HG03378 (cell line): ENCODE results near the gene TMEM151B.

Experiments used
- ATAC-seq: cut with Tn5 transposase; IDR thresholded peaks from one replicate; pipeline ENCODE4 v1.9.1; 2021; ENCODE audit warnings: mild to moderate bottlenecking, moderate library complexity; ENCODE audit not compliant: unreplicated experiment

Gene TMEM151B

DNA sequence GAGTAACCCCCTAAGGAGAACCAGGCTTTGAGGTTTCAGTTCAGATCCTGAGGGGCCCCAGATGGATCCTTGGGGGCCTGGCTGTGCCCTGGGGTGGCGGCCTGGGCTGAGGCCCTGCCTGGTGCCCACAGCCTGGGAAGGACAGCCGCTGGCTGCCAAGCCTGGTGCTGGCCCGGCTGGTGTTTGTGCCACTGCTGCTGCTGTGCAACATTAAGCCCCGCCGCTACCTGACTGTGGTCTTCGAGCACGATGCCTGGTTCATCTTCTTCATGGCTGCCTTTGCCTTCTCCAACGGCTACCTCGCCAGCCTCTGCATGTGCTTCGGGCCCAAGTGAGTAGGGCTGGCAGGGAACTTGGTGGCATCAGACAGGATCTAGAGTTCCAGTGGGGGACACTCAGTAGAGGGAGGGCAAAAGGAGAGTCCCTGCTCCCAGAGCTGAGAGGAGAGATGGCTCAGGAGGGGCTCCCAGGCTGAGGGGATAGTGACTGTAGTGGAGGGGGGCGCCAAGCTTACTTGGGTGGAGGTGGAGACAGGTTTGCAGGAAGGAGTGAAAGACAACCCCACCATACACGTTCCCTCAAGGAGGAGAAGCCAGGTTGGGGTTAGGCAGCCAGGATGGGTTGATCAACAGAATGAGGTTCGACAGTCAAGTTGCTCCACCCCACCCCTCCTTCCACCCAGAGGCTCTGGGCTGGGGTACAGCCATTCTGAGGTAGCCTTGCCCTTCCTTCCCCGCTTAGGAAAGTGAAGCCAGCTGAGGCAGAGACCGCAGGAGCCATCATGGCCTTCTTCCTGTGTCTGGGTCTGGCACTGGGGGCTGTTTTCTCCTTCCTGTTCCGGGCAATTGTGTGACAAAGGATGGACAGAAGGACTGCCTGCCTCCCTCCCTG lies 37.3 kb upstream of the TMEM151B start:
- no peak for ATAC-seq

DNA sequence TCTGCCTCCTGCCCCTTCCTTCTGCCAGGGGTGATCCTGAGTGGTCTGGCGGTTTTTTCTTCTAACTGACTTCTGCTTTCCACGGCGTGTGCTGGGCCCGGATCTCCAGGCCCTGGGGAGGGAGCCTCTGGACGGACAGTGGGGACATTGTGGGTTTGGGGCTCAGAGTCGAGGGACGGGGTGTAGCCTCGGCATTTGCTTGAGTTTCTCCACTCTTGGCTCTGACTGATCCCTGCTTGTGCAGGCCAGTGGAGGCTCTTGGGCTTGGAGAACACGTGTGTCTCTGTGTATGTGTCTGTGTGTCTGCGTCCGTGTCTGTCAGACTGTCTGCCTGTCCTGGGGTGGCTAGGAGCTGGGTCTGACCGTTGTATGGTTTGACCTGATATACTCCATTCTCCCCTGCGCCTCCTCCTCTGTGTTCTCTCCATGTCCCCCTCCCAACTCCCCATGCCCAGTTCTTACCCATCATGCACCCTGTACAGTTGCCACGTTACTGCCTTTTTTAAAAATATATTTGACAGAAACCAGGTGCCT lies 36.6 kb upstream of the TMEM151B start:
- ATAC-seq: no peak

DNA sequence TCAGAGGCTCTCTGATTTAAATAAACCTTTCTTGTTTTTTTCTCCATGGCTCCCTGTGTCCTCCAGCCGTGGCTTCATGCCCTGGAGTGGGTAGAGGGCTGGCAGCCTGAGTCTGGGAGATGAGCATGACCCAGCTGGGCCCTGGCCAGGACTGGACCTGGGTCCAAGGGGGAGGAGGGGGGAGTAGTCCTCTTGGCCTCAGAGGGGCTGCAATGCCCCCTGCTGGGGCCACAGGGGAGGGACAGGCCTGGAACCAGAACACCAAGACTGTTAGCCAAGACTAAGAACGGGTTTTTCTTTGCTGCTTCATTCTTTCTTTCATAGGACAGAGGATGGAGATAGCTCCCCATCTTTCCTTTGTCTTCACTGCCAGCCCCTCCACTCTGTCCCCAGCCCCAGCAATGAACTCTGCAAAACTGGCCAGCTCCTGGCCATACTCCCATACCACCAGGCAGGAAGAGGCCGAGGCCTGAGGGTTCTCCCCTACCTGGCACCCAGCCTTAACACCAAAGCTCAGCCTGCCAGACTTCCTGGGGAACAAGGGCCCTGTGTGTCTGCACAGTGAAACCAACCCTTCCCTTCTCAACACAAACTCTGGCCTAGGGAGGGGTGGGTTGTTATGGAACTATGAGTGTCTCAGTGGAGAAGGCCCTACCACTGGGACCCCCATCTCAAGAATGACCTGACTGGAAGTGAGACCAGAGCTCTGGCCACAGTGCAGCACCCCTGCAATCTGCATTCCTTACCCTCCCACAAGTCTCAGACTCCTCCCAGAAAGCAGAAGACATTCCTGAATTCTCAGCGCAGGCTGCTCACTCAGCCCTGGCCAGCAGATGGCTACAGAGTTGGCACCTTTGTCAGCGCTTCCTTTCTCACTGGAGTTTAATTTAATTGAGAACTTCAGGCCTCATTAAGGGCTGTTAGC lies 35.9 kb upstream of the TMEM151B start:
- no peak for ATAC-seq

DNA sequence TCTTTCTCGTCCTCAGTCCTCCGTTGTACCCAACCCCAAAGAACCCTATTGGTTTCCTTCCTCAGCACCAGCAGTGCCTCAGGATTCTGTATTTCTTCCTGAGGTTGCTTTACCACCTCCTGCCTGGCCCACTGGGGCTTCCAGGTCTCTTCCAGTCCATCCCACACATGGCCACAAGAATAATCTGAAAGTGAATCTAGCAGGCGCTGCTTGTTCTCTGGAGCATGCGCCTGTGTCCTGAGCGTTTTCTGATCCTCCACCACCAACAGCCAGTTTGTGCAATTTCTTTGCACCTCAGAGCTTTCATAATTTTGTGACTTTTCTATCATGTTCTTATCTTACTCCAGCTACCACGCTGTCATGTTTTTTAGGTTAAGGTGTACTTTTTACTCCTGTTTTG lies 35.0 kb upstream of the TMEM151B start:
- no peak for ATAC-seq

GRCh38 chr6:44235891-44236516 lies 34.2 kb upstream of the TMEM151B start:
- ATAC-seq: no peak

GRCh38 chr6:44237021-44237812 lies 33.0 kb upstream of the TMEM151B start:
- ATAC-seq: peak; percentile 52

GRCh38 chr6:44237813-44238433 lies 32.3 kb upstream of the TMEM151B start:
- ATAC-seq: peak; percentile 44

- no peak for ATAC-seq
Observed at GRCh38 chr6:44238687-44239350, 31.4 kb upstream of the TMEM151B start.

DNA sequence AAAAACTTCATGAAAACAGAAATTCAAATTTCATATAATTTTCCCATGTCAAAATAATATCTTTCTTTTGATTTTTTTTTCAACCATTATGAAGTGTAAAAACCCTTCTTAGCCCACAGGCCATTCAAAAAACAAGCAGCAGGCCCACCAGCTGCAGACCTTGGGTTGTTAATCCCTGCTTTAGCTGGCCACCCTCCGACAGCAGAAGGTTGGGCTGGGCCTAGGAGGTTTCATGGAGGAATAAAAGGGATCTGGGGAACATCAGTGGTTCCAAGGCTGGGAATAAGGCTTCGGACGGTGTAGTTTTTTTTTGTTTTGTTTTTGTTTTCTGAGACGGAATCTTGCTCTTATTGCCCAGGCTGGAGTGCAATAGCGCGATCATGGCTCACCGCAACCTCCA lies 26.9 kb upstream of the TMEM151B start:
- ATAC-seq: no peak

DNA sequence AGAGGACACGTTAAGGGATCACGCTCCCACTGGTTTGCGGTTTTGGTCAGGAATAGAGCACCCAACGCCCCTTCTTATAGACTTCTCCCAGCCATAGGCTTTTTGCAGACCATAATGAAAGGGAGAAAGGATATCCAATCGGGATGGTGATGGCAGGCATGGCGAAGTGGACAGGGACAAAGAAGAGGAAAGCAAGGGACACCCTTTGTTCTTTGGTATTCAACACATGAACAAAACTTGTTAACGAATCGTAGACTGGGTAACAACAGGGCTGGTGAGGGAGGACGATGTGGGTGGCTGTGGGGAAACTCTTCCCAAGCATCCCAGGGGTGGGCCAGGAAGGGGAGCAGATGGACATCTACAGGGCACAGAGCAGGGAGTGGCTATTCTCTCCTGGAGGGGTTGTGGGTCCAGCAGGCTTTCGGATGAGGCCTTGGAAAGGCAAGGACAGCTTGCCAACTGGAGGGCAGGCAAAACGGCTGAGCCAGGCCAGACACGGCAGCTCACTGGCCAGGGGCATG lies 24.8 kb upstream of the TMEM151B start:
- no peak for ATAC-seq

DNA sequence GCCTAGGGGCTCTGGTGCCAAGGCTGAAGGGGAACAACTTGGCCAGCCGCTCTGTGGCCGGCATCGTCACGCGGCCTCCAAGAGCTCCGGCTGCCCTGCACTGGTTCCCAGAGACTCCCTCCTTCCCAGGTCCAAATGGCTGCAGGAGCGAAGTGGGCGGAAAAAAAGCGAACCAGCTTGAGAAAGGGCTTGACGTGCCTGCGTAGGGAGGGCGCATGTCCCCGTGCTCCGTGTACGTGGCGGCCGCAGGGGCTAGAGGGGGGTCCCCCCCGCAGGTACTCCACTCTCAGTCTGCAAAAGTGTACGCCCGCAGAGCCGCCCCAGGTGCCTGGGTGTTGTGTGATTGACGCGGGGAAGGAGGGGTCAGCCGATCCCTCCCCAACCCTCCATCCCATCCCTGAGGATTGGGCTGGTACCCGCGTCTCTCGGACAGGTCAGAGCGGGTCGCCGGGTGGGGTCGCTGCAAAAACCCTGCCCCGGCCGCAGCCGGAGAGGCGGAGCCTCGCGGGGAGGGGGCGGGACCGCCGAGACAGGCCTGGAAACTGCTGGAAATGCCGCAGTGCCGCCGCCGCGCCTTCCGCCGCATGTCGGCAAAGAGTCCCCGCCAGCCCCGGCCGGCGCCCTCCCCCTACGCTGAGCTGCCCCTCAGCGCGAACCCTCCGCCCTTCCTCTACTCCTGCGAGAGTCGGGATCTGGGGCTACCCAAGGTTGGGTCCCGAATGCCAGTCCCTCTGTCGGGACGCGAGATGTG lies 24.2 kb upstream of the TMEM151B start:
- ATAC-seq: peak; percentile 43

DNA sequence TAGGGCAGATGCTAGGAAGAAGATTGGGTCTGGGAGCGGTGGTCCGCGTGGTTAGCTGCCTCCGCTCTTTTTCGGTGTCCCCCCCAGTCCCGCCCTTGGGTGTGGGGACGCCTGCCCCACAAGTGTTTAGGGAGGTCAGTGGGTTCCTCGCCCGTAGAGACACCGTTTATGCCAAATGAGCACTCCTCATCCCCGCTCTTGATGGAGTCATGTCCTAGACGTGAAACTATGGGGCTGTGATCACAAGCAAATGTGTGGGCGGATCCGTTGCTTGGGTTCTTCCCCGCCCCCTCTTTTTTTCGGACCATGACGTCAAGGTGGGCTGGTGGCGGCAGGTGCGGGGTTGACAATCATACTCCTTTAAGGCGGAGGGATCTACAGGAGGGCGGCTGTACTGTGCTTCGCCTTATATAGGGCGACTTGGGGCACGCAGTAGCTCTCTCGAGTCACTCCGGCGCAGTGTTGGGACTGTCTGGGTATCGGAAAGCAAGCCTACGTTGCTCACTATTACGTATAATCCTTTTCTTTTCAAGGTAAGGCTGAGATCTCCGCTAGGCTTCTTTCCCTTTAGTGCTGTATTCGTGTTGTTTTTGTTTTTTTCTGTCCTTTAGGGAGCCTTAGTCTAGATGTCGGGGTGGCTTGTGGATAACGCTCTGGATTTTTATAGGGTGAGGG lies 23.4 kb upstream of the TMEM151B start, which contains the start of gene HSP90AB1:
HSP90AB1 (plus strand) TSS at position 439 of the 675 bp plus-strand sequence. CDS start 1,529 bp downstream, outside the sequence.
- peak; percentile 59 for ATAC-seq

GRCh38 chr6:44247338-44248302 lies 22.6 kb upstream of the TMEM151B start:
- no peak for ATAC-seq

DNA sequence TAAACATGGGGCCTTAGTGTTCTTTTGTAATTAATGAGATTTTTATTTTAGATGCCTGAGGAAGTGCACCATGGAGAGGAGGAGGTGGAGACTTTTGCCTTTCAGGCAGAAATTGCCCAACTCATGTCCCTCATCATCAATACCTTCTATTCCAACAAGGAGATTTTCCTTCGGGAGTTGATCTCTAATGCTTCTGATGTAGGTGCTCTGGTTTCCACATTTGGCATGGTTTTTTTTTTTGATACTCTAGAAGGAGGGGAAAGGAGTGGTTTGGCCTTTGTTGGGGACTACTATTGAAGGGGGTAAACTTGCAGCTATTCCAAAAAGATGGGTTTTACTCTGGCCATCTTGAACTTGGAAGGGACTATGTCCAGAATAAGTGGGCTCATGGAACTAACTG lies 21.7 kb upstream of the TMEM151B start:
- ATAC-seq: no peak

GRCh38 chr6:44249082-44249748 lies 21.0 kb upstream of the TMEM151B start:
- ATAC-seq: no peak
